AG04449 (cell line): ENCODE data around the gene SMOC1.

Source experiments
- CTCF ChIA-PET: fragments of 350-600 bp; formaldehyde crosslinking; extraction: SDS; loops from one replicate; lab custom pipeline; 2021; ENCODE audit warnings: antibody characterized with exemption; lab: Yijun Ruan, JAX
- POLR2A ChIA-PET: fragments of 400-600, 350-600 bp; formaldehyde crosslinking; extraction: SDS; loops from one replicate; lab custom pipeline; 2020; ENCODE audit warnings: antibody characterized with exemption, inconsistent platforms; lab: Yijun Ruan, JAX
- DNase-seq: peaks from one replicate; pipeline ENCODE4 v3.0.0-alpha.2; 2010; ENCODE audit warnings: low read depth, low spot score
- H3K4me3 ChIP-seq: 2 replicates; pipeline ENCODE4 v1.5.1; 2011; ENCODE audit warnings: low read depth, mild to moderate bottlenecking, control low read depth, low read length
- TF ChIP-seq, protein P1 (sequence below): IDR thresholded peaks from one replicate; pipeline ENCODE4 v1.5.1; 2011; ENCODE audit warnings: mild to moderate bottlenecking, moderate library complexity, low read length, control low read depth, inconsistent platforms; ENCODE audit not compliant: insufficient read depth; ENCODE audit errors: missing control alignments

Gene SMOC1

DNA sequence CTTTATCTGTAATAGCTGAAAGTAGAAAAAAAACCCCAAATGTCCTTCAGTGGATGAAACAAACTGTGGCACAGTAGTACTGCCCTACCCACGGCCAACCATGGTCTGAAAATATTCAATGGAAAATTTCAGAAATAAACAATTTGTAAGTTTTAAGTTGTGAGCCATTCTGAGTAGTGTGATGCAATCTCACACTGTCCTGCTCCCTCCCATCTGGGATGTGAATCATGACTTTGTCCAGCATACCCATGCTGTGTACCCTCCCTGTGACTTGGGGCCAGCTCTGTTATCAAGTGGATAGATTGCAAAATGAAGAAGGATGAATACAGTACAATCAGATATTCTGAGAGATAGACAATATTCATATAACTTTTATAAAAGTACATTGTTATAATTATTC lies 106.2 kb downstream of the SMOC1 start:
- ChIA-PET CTCF (no interaction called here), POLR2A (no interaction called here)
- DNase-seq = no peak
- H3K4me3 ChIP-seq = no peak overlapping the region
- TF ChIP-seq, protein P1, sequence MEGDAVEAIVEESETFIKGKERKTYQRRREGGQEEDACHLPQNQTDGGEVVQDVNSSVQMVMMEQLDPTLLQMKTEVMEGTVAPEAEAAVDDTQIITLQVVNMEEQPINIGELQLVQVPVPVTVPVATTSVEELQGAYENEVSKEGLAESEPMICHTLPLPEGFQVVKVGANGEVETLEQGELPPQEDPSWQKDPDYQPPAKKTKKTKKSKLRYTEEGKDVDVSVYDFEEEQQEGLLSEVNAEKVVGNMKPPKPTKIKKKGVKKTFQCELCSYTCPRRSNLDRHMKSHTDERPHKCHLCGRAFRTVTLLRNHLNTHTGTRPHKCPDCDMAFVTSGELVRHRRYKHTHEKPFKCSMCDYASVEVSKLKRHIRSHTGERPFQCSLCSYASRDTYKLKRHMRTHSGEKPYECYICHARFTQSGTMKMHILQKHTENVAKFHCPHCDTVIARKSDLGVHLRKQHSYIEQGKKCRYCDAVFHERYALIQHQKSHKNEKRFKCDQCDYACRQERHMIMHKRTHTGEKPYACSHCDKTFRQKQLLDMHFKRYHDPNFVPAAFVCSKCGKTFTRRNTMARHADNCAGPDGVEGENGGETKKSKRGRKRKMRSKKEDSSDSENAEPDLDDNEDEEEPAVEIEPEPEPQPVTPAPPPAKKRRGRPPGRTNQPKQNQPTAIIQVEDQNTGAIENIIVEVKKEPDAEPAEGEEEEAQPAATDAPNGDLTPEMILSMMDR = no peak

DNA sequence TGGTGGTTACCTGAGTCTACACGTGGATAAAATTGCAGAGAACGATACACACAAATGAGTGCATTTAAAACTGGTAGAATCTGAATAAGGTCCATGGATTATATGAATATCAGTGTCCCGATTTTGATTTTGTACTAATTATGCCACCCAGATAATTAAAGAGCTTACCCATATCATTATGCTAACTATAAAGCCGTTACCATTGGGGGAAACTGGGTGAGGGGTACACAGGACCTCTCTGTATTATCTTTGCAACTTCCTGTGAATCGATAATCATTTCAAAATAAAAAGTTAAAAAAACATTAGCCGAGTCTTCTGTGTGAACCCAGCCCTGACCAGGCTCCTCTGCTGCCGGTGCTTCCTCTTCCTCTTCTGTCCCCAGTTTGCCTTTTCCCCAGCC lies 107.1 kb downstream of the SMOC1 start:
- no peak overlapping the region for H3K4me3 ChIP-seq
- CTCF ChIA-PET = no interaction called here
- TF ChIP-seq, protein P1 = no peak
- POLR2A ChIA-PET = no interaction called here
- no peak for DNase-seq

DNA sequence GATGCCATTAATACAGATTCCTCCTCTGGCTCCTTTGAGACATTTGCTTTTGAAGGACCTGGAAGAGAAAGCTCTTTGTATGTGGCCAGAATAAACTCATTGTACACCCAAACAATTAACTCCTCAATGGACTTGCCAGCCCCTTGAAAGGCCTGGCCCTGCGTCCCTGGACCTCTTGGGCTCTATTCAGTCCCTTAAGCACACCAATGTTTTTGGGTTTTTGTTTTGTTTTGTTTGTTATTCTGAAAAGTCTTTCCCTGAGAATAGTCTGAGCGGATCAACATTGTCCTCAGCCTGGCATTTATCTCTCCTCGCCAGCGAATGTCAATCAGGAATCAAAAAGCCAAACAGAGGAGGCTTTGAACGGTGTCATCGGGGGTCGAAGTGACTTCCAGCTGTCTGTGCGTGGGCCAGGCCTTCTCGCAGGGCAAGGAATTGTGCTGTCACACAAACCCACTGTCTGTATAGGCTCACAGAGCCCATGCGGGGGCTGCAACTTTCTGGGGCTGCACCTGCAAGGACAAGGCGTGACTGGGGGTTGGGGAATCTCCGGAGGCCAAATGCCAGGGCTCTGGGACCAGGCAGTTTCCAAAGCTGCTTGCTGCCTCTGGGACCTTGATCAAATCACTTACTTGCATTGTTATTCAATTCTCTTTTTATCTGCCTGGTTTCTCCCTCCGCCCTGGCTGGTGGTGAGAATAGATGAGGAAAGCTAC lies 108.3 kb downstream of the SMOC1 start:
- no peak overlapping the region for H3K4me3 ChIP-seq
- no peak for DNase-seq
- TF ChIP-seq, protein P1 = no peak
- POLR2A ChIA-PET = no interaction called here
- CTCF ChIA-PET = no interaction called here

DNA sequence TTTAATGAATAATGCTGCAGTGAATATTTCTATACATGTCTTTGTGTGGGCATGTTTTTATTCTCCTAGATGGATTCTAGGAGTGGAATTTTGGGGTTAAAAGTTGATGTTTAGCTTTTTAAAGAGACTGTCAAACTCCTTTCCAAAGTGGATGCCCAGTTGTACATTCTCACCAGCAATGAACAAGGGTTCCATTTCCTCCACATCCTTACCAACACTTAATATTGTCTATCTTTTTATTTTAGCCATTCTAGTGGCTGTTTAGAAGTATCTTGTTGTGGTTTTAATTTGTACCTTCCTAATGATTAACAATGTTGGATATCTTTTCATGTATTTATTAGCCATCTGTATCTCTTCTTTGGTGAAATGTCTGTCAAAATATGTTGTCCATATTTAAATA lies 109.8 kb downstream of the SMOC1 start:
- DNase-seq = no peak
- H3K4me3 ChIP-seq = no peak overlapping the region
- POLR2A ChIA-PET = no interaction called here
- TF ChIP-seq, protein P1 = no peak
- CTCF ChIA-PET = no interaction called here

DNA sequence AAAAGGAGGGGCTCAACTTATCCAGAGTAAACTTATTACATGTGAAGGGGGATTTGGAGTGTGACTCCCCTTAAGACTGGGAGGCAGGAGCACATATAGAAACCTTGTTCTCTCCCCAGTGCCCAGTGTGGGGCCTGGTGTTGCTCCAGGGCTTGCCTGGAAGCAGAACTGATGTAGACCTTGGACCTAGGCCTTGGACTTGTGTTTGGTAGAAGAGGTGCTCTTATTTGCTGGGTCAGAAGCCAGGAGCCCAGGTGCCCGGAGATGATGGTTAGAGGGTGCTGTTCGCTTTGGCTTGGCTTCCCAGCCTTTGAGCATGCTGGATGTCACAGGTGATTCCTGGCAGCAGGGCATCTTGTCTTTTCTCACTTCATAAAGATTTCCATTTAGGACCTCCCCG lies 110.4 kb downstream of the SMOC1 start:
- TF ChIP-seq, protein P1 = no peak
- CTCF ChIA-PET = no interaction called here
- POLR2A ChIA-PET = no interaction called here
- no peak overlapping the region for H3K4me3 ChIP-seq
- no peak for DNase-seq

DNA sequence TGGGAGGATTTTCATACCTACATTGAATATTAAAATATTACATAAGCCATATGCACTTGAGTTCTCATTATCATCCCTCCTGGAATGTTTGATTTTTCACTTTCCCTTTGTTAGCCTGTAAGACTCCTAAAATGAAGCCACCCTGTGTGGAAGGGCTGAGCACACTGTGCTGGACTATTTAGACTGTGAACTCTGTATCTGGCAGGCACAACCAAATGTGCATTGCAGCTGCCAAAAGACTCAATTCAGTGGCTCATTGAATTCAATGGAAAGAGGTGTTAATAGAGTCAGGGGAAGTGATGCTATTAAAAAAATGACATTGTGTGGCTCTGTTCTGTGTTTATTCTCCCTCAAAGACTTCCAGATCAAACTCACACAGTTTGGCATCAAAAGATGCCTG lies 111.1 kb downstream of the SMOC1 start:
- CTCF ChIA-PET = no interaction called here
- no peak overlapping the region for H3K4me3 ChIP-seq
- POLR2A ChIA-PET = no interaction called here
- no peak for DNase-seq
- TF ChIP-seq, protein P1 = no peak
